GM23338 (cell line): ENCODE measurements around the gene OR2V2. TPM values are rescaled to one million over a fixed set of nuclear protein-coding genes. Genes with fewer than 3 reads are reported as not detected.

Experiments
- ATAC-seq: fragments of 200-7000 bp; cut with Tn5 transposase; 3 replicates; pipeline ENCODE4 v1.9.1; 2020
- DNase-seq: peaks from one replicate; pipeline ENCODE4 v3.0.0-alpha.2; 2015; ENCODE audit warnings: low spot score
- H2AFZ ChIP-seq: fragments of 200-600 bp; sonication (generic); 2 replicates; pipeline ENCODE4 v1.8.0; 2016; ENCODE audit warnings: antibody characterized with exemption, mild to moderate bottlenecking, moderate library complexity
- H3F3A ChIP-seq: fragments of 200-600 bp; sonication (generic); replicated peaks from 2 replicates; pipeline ENCODE4 v1.8.0; 2017; ENCODE audit warnings: antibody characterized with exemption, mixed run types, low read depth
- H3K27ac ChIP-seq: fragments of 200-600 bp; sonication (generic); 2 replicates; pipeline ENCODE4 v1.6.1; 2016; ENCODE audit warnings: low read depth
- H3K27me3 ChIP-seq: fragments of 200-600 bp; sonication (generic); 2 replicates; pipeline ENCODE4 v1.8.0; 2016; ENCODE audit warnings: mild to moderate bottlenecking, mixed run types, moderate library complexity; ENCODE audit not compliant: insufficient read depth
- H3K36me3 ChIP-seq: fragments of 200-600 bp; sonication (generic); 2 replicates; pipeline ENCODE4 v1.8.0; 2016; ENCODE audit warnings: mild to moderate bottlenecking; ENCODE audit not compliant: insufficient read depth
- H3K4me1 ChIP-seq: fragments of 200-600 bp; sonication (generic); 2 replicates; pipeline ENCODE4 v1.8.0; 2016; ENCODE audit warnings: mild to moderate bottlenecking, moderate library complexity; ENCODE audit not compliant: insufficient read depth
- H3K4me2 ChIP-seq: fragments of 200-600 bp; sonication (generic); 2 replicates; pipeline ENCODE4 v1.7.1; 2017; ENCODE audit warnings: mixed run types
- H3K4me3 ChIP-seq: fragments of 200-600 bp; sonication (generic); 2 replicates; pipeline ENCODE4 v1.6.1; 2016; ENCODE audit warnings: mixed run types
- H3K79me2 ChIP-seq: fragments of 200-600 bp; sonication (generic); replicated peaks from 2 replicates; pipeline ENCODE4 v1.8.0; 2017; ENCODE audit warnings: mild to moderate bottlenecking; ENCODE audit not compliant: insufficient read depth
- H3K9me2 ChIP-seq: fragments of 200-600 bp; sonication (generic); 2 replicates; pipeline ENCODE4 v1.8.0; 2017; ENCODE audit not compliant: insufficient read depth
- H4K20me1 ChIP-seq: fragments of 200-600 bp; sonication (generic); replicated peaks from 2 replicates; pipeline ENCODE4 v1.8.0; 2017; ENCODE audit warnings: mild to moderate bottlenecking; ENCODE audit not compliant: insufficient read depth
- H3K27ac Mint-ChIP-seq: 2 replicates; pipeline ENCODE4 v1.8.0; 2020; ENCODE audit warnings: inconsistent platforms, mild to moderate bottlenecking, moderate library complexity, mixed read lengths
- H3K27me3 Mint-ChIP-seq: 3 replicates; pipeline ENCODE4 v1.8.0; 2022; ENCODE audit warnings: low read depth, mild to moderate bottlenecking, moderate library complexity, mixed read lengths, inconsistent platforms; ENCODE audit not compliant: insufficient read depth, poor library complexity
- H3K36me3 Mint-ChIP-seq: 3 replicates; pipeline ENCODE4 v1.8.0; 2021; ENCODE audit warnings: low read depth, mild to moderate bottlenecking, inconsistent platforms, moderate library complexity, mixed read lengths
- H3K4me1 Mint-ChIP-seq: 3 replicates; pipeline ENCODE4 v1.8.0; 2020; ENCODE audit warnings: mild to moderate bottlenecking, inconsistent platforms, mixed read lengths
- H3K4me3 Mint-ChIP-seq: 3 replicates; pipeline ENCODE4 v1.8.0; 2021; ENCODE audit warnings: moderate library complexity, mild to moderate bottlenecking, inconsistent platforms, mixed read lengths
- H3K9me3 Mint-ChIP-seq: 3 replicates; pipeline ENCODE4 v1.8.0; 2020; ENCODE audit warnings: moderate library complexity, mild to moderate bottlenecking, inconsistent platforms, mixed read lengths
- CREB1 ChIP-seq: fragments of 250-450 bp; sonication (Bioruptor Pico); IDR thresholded peaks from 2 replicates; pipeline ENCODE4 v1.5.0; 2020; ENCODE audit warnings: low read depth, mild to moderate bottlenecking, moderate library complexity
- EZH2 ChIP-seq: fragments of 200-600 bp; sonication (generic); IDR thresholded peaks from one replicate; pipeline ENCODE4 v1.8.0; 2017; ENCODE audit warnings: antibody characterized with exemption, mild to moderate bottlenecking, low read depth; ENCODE audit not compliant: unreplicated experiment
- EZH2phosphoT487 ChIP-seq: fragments of 200-600 bp; sonication (generic); IDR thresholded peaks from one replicate; pipeline ENCODE4 v1.8.1; 2018; ENCODE audit warnings: antibody characterized with exemption; ENCODE audit not compliant: unreplicated experiment
- JUNB ChIP-seq: IDR thresholded peaks from one replicate; pipeline ENCODE4 v1.6.1; 2016; ENCODE audit warnings: antibody characterized with exemption; ENCODE audit not compliant: unreplicated experiment
- POLR2AphosphoS5 ChIP-seq: IDR thresholded peaks from 2 replicates; pipeline ENCODE4 v1.6.1; 2016; ENCODE audit warnings: antibody characterized with exemption, low read depth
- STAT1 ChIP-seq: IDR thresholded peaks from one replicate; pipeline ENCODE4 v1.6.1; 2016; ENCODE audit warnings: antibody characterized with exemption; ENCODE audit not compliant: unreplicated experiment
- polyA plus RNA-seq: library from polyadenylated mRNA; unstranded; fragments of >200 nt; fragmentation: Nextera tagmentation; extraction: Ambion mirVana; gene quantifications from 2 replicates; pipeline ENCODE4 v1.2.1, GENCODE V29; 2016
- total RNA-seq: library from RNA; depleted of rRNA; stranded (reverse); fragments of >200 nt; shearing (Covaris generic); gene quantifications from 2 replicates; pipeline ENCODE4 v1.2.3, GENCODE V29; 2014
- TF ChIP-seq, protein P1 (sequence below): IDR thresholded peaks from 2 replicates; pipeline ENCODE4 v1.6.1; 2016; ENCODE audit warnings: antibody characterized with exemption
- TF ChIP-seq, protein P2 (sequence below): IDR thresholded peaks from one replicate; pipeline ENCODE4 v1.6.1; 2018; ENCODE audit warnings: antibody characterized with exemption; ENCODE audit not compliant: unreplicated experiment
- TF ChIP-seq, protein P3 (sequence below): fragments of 250-450 bp; sonication (Bioruptor Pico); IDR thresholded peaks from 2 replicates; pipeline ENCODE4 v1.5.0; 2020; ENCODE audit warnings: mild to moderate bottlenecking, moderate library complexity

The OR2V2 gene
- total and polyA plus RNA-seq, 2 experiments from 2014 or later = not detected

DNA sequence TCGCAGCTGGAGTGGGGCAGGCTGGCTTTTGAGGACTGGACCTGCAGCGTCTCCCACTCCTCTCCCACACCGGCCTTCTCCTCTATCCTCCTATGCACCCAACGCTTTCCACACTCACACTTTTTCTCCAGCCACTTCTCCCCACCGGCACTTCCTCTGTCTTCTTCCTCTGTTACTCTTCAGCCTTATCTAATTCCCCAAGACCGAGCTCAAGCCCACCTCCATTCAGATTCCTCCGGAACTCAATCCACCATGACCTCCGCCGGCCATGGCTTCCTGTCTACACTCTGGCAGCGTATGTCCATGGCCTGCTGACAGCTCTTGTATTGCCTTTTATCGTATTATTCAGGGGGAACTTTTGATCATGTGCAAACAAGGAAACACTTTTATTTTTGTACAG, 15.9 kb upstream of the OR2V2 start:
- Histone ChIP-seq H3K4me1 (0 out of 2 replicates have a peak, but pooled peaks cover 5% of the 10 kb centered on the region), H3K4me2 (no peak overlapping the region), H3K4me3 (no peak overlapping the region), H3K27ac (no peak overlapping the region), H4K20me1 (no peaks in the 10 kb centered on the region), H3K27me3 (no peaks in the 10 kb centered on the region), H3K79me2 (no peaks in the 10 kb centered on the region), H3K36me3 (0 out of 2 replicates have a peak, but pooled peaks cover 3% of the 10 kb centered on the region), H2AFZ (no peak overlapping the region), H3K9me2 (no peaks in the 10 kb centered on the region), H3F3A (no peaks in the 10 kb centered on the region)
- no peaks in the 10 kb centered on the region; the same call in 2 of the 3 replicates for H3K9me3 Mint-ChIP-seq
- no peak overlapping the region; the same call in 2 of the 3 replicates for H3K4me3 Mint-ChIP-seq
- DNase-seq = no peak
- TF ChIP-seq, protein P1, sequence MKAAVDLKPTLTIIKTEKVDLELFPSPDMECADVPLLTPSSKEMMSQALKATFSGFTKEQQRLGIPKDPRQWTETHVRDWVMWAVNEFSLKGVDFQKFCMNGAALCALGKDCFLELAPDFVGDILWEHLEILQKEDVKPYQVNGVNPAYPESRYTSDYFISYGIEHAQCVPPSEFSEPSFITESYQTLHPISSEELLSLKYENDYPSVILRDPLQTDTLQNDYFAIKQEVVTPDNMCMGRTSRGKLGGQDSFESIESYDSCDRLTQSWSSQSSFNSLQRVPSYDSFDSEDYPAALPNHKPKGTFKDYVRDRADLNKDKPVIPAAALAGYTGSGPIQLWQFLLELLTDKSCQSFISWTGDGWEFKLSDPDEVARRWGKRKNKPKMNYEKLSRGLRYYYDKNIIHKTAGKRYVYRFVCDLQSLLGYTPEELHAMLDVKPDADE = no peak
- no peak for ATAC-seq
- H3K27ac Mint-ChIP-seq = no peak overlapping the region
- H3K36me3 Mint-ChIP-seq = no peaks in the 10 kb centered on the region; the same call in 2 of the 3 replicates
- peaks cover 2% of the 10 kb centered on the region; the same call in 2 of the 3 replicates for H3K4me1 Mint-ChIP-seq
- peaks cover 16% of the 10 kb centered on the region for H3K27me3 Mint-ChIP-seq

GRCh38 chr5:181133083-181133482, 14.3 kb upstream of the OR2V2 start:
- no peak overlapping the region for H3K27ac ChIP-seq
- no peak for ATAC-seq
- H3K79me2 ChIP-seq = no peaks in the 10 kb centered on the region
- H3K4me3 ChIP-seq = no peak overlapping the region
- no peaks in the 10 kb centered on the region for H4K20me1 ChIP-seq
- Mint-ChIP-seq H3K36me3 (no peaks in the 10 kb centered on the region; the same call in 2 of the 3 replicates), H3K9me3 (no peaks in the 10 kb centered on the region; the same call in 1 of the 3 replicates), H3K4me1 (peaks cover 2% of the 10 kb centered on the region; the same call in 2 of the 3 replicates), H3K27ac (no peak overlapping the region), H3K27me3 (peaks cover 20% of the 10 kb centered on the region), H3K4me3 (no peak overlapping the region; the same call in 2 of the 3 replicates)
- H2AFZ ChIP-seq = no peak overlapping the region
- DNase-seq = no peak
- H3K9me2 ChIP-seq = no peaks in the 10 kb centered on the region
- H3K4me2 ChIP-seq = no peak overlapping the region
- H3K4me1 ChIP-seq = 0 out of 2 replicates have a peak, but pooled peaks cover 5% of the 10 kb centered on the region
- H3K27me3 ChIP-seq = no peaks in the 10 kb centered on the region
- no peaks in the 10 kb centered on the region for H3F3A ChIP-seq
- H3K36me3 ChIP-seq = 0 out of 2 replicates have a peak, but pooled peaks cover 4% of the 10 kb centered on the region
- TF ChIP-seq EZH2 = no peak
- TF ChIP-seq POLR2AphosphoS5 = no peak
- TF ChIP-seq, protein P2, sequence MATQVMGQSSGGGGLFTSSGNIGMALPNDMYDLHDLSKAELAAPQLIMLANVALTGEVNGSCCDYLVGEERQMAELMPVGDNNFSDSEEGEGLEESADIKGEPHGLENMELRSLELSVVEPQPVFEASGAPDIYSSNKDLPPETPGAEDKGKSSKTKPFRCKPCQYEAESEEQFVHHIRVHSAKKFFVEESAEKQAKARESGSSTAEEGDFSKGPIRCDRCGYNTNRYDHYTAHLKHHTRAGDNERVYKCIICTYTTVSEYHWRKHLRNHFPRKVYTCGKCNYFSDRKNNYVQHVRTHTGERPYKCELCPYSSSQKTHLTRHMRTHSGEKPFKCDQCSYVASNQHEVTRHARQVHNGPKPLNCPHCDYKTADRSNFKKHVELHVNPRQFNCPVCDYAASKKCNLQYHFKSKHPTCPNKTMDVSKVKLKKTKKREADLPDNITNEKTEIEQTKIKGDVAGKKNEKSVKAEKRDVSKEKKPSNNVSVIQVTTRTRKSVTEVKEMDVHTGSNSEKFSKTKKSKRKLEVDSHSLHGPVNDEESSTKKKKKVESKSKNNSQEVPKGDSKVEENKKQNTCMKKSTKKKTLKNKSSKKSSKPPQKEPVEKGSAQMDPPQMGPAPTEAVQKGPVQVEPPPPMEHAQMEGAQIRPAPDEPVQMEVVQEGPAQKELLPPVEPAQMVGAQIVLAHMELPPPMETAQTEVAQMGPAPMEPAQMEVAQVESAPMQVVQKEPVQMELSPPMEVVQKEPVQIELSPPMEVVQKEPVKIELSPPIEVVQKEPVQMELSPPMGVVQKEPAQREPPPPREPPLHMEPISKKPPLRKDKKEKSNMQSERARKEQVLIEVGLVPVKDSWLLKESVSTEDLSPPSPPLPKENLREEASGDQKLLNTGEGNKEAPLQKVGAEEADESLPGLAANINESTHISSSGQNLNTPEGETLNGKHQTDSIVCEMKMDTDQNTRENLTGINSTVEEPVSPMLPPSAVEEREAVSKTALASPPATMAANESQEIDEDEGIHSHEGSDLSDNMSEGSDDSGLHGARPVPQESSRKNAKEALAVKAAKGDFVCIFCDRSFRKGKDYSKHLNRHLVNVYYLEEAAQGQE = no peak
- no peak for TF ChIP-seq EZH2phosphoT487
- TF ChIP-seq CREB1 = no peak
- no peak for TF ChIP-seq JUNB
- no peak for TF ChIP-seq STAT1
- TF ChIP-seq, protein P3, sequence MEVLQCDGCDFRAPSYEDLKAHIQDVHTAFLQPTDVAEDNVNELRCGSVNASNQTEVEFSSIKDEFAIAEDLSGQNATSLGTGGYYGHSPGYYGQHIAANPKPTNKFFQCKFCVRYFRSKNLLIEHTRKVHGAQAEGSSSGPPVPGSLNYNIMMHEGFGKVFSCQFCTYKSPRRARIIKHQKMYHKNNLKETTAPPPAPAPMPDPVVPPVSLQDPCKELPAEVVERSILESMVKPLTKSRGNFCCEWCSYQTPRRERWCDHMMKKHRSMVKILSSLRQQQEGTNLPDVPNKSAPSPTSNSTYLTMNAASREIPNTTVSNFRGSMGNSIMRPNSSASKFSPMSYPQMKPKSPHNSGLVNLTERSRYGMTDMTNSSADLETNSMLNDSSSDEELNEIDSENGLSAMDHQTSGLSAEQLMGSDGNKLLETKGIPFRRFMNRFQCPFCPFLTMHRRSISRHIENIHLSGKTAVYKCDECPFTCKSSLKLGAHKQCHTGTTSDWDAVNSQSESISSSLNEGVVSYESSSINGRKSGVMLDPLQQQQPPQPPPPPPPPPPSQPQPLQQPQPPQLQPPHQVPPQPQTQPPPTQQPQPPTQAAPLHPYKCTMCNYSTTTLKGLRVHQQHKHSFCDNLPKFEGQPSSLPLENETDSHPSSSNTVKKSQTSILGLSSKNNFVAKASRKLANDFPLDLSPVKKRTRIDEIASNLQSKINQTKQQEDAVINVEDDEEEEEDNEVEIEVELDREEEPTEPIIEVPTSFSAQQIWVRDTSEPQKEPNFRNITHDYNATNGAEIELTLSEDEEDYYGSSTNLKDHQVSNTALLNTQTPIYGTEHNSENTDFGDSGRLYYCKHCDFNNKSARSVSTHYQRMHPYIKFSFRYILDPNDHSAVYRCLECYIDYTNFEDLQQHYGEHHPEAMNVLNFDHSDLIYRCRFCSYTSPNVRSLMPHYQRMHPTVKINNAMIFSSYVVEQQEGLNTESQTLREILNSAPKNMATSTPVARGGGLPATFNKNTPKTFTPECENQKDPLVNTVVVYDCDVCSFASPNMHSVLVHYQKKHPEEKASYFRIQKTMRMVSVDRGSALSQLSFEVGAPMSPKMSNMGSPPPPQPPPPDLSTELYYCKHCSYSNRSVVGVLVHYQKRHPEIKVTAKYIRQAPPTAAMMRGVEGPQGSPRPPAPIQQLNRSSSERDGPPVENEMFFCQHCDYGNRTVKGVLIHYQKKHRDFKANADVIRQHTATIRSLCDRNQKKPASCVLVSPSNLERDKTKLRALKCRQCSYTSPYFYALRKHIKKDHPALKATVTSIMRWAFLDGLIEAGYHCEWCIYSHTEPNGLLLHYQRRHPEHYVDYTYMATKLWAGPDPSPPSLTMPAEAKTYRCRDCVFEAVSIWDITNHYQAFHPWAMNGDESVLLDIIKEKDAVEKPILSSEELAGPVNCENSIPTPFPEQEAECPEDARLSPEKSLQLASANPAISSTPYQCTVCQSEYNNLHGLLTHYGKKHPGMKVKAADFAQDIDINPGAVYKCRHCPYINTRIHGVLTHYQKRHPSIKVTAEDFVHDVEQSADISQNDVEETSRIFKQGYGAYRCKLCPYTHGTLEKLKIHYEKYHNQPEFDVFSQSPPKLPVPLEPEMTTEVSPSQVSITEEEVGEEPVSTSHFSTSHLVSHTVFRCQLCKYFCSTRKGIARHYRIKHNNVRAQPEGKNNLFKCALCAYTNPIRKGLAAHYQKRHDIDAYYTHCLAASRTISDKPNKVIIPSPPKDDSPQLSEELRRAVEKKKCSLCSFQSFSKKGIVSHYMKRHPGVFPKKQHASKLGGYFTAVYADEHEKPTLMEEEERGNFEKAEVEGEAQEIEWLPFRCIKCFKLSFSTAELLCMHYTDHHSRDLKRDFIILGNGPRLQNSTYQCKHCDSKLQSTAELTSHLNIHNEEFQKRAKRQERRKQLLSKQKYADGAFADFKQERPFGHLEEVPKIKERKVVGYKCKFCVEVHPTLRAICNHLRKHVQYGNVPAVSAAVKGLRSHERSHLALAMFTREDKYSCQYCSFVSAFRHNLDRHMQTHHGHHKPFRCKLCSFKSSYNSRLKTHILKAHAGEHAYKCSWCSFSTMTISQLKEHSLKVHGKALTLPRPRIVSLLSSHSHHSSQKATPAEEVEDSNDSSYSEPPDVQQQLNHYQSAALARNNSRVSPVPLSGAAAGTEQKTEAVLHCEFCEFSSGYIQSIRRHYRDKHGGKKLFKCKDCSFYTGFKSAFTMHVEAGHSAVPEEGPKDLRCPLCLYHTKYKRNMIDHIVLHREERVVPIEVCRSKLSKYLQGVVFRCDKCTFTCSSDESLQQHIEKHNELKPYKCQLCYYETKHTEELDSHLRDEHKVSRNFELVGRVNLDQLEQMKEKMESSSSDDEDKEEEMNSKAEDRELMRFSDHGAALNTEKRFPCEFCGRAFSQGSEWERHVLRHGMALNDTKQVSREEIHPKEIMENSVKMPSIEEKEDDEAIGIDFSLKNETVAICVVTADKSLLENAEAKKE (CRISPR knock-in tag) = no peak
